ENCODE measurements around the gene PLLP. TPM values are rescaled to one million over a fixed set of nuclear protein-coding genes. Genes with fewer than 3 reads are reported as not detected.
A peak's percentile ranks its signal among the peaks of the same experiment; 100 is the strongest.

PLLP gene
- total RNA-seq, 1 experiment from 2014 or later = 2.8 TPM

GRCh38 chr16:57315416-57315815 is 30.9 kb upstream of the PLLP start:
- Histone ChIP-seq H2AFZ (no peak overlapping the region), H3K9me3 (ENCODE audit: insufficient read depth, low read depth) (no peaks in the 10 kb centered on the region), H3K4me3 (no peak overlapping the region), H3K4me2 (no peak overlapping the region), H3K27ac (no peak overlapping the region), H3F3A (ENCODE audit: insufficient read depth, low read depth) (peaks cover 13% of the 10 kb centered on the region; the same call in 1 of the 2 replicates), H3K27me3 (ENCODE audit: insufficient read depth, low read depth) (no peaks in the 10 kb centered on the region), H3K36me3 (ENCODE audit: low read depth) (no peaks in the 10 kb centered on the region), H4K20me1 (ENCODE audit: insufficient read depth) (no peaks in the 10 kb centered on the region), H3K4me1 (replicated peaks; ENCODE audit: insufficient read depth) (peaks cover 28% of the 10 kb centered on the region), H3K9me2 (ENCODE audit: insufficient read depth) (no peaks in the 10 kb centered on the region), H3K79me2 (ENCODE audit: low read depth) (no peaks in the 10 kb centered on the region)
- no peak for DNase-seq
- TF ChIP-seq EZH2 (IDR thresholded peaks at IDR 0.05; ENCODE audit: low read depth) = no peak
- TF ChIP-seq CTCF (conservative IDR thresholded peaks at IDR 0.05) = no peak
- ChIA-PET CTCF (no interaction called here), POLR2A (ENCODE audit: unreplicated experiment) (no interaction called here)
- BruUV-seq (replicated peaks) = no TSS peak
- intact Hi-C loops (cut with micrococcal nuclease; ENCODE audit: unreplicated experiment) = no loop called here

GRCh38 chr16:57314161-57314785 is 29.8 kb upstream of the PLLP start:
- Histone ChIP-seq H2AFZ (no peak overlapping the region), H3F3A (ENCODE audit: insufficient read depth, low read depth) (peaks cover 13% of the 10 kb centered on the region; the same call in 1 of the 2 replicates), H3K79me2 (ENCODE audit: low read depth) (no peaks in the 10 kb centered on the region), H3K4me3 (no peak overlapping the region), H3K4me1 (replicated peaks; ENCODE audit: insufficient read depth) (peaks cover 28% of the 10 kb centered on the region), H3K9me3 (ENCODE audit: insufficient read depth, low read depth) (no peaks in the 10 kb centered on the region), H3K36me3 (ENCODE audit: low read depth) (no peaks in the 10 kb centered on the region), H3K27me3 (ENCODE audit: insufficient read depth, low read depth) (no peaks in the 10 kb centered on the region), H3K4me2 (peak overlapping the region; percentile 31; the same call in 1 of the 2 replicates), H3K9me2 (ENCODE audit: insufficient read depth) (no peaks in the 10 kb centered on the region), H3K27ac (no peak overlapping the region), H4K20me1 (ENCODE audit: insufficient read depth) (no peaks in the 10 kb centered on the region)
- peak in 1 of 2 experiments; percentile 73 for DNase-seq
- ChIA-PET CTCF (no interaction called here), POLR2A (ENCODE audit: unreplicated experiment) (interaction anchor here (0.7 kb wide), 1 partner anchor 10 kb away, joined by 3 read pairs; no protein-coding TSS in a partner anchor)
- intact Hi-C loops (cut with micrococcal nuclease; ENCODE audit: unreplicated experiment) = no loop called here
- no TSS peak for BruUV-seq (replicated peaks)
- TF ChIP-seq CTCF (conservative IDR thresholded peaks at IDR 0.05) = no peak
- no peak for TF ChIP-seq EZH2 (IDR thresholded peaks at IDR 0.05; ENCODE audit: low read depth)

- no peak overlapping the region for H3K4me3 ChIP-seq
- H3K4me2 ChIP-seq = no peak overlapping the region
- no peaks in the 10 kb centered on the region for H3K9me2 ChIP-seq (ENCODE audit: insufficient read depth)
- H3K36me3 ChIP-seq (ENCODE audit: low read depth) = no peaks in the 10 kb centered on the region
- POLR2A ChIA-PET (ENCODE audit: unreplicated experiment) = no interaction called here
- no peaks in the 10 kb centered on the region for H4K20me1 ChIP-seq (ENCODE audit: insufficient read depth)
- H3K9me3 ChIP-seq (ENCODE audit: insufficient read depth, low read depth) = no peaks in the 10 kb centered on the region
- TF ChIP-seq CTCF (conservative IDR thresholded peaks at IDR 0.05) = no peak
- no peak for TF ChIP-seq EZH2 (IDR thresholded peaks at IDR 0.05; ENCODE audit: low read depth)
- H3F3A ChIP-seq (ENCODE audit: insufficient read depth, low read depth) = peaks cover 13% of the 10 kb centered on the region; the same call in 1 of the 2 replicates
- peaks cover 28% of the 10 kb centered on the region for H3K4me1 ChIP-seq (replicated peaks; ENCODE audit: insufficient read depth)
- BruUV-seq (replicated peaks) = no TSS peak
- intact Hi-C loops (cut with micrococcal nuclease; ENCODE audit: unreplicated experiment) = no loop called here
- H3K27me3 ChIP-seq (ENCODE audit: insufficient read depth, low read depth) = no peaks in the 10 kb centered on the region
- CTCF ChIA-PET = no interaction called here
- no peak overlapping the region for H3K27ac ChIP-seq
- no peak for DNase-seq
- no peaks in the 10 kb centered on the region for H3K79me2 ChIP-seq (ENCODE audit: low read depth)
- H2AFZ ChIP-seq = no peak overlapping the region
These were observed 29.0 kb upstream of the PLLP start for GRCh38 chr16:57313509-57313908.
